Measurements from ENCODE around the gene AGO4. TPM values are rescaled to one million over a fixed set of nuclear protein-coding genes. Genes with fewer than 3 reads are reported as not detected.
"Not testable (repeated sequence)": the region's sequence is repeated elsewhere in the genome, so short reads cannot be mapped to it uniquely, and the experiment has no call there.

AGO4 gene
- total RNA-seq, 2 experiments from 2014 or later = 16.5 to 20.9 TPM

GRCh38 chr1:35856964-35857363, 49.1 kb downstream of the AGO4 start:
- Mint-ChIP-seq H3K36me3 (ENCODE audit: low read depth) (peaks cover 28% of the 10 kb centered on the region), H3K9me3 (no peaks in the 10 kb centered on the region), H3K4me3 (no peak overlapping the region), H3K27me3 (no peaks in the 10 kb centered on the region), H3K27ac (no peak overlapping the region), H3K4me1 (no peaks in the 10 kb centered on the region)
- ChIA-PET CTCF (interaction anchor here (2.1 kb wide), 1 partner anchor 26 kb away, joined by 6 read pairs; the partner anchor contains the start of gene AGO1), POLR2A (no interaction called here)
- no peak for DNase-seq

DNA sequence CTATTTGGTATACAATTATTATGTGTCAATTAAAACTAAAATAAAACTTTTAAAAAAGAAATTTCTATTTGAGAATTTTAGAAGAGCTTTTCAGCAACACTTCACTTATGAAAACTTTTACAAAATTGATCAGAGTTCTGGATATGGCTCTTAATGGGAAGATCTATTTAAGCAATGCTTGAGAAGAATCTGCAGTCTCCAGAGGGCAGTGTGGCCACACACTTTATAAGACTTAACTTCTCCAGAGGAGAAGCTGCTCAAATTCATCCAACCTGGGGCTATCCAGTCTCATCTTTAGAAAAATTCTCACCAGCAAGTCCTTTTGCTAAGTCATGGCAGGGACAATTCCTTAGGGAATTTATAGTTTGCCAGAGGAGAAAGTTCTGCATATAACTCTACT, 50.0 kb downstream of the AGO4 start:
- peaks cover 21% of the 10 kb centered on the region for H3K36me3 Mint-ChIP-seq (ENCODE audit: low read depth)

GRCh38 chr1:35860696-35861095, 52.9 kb downstream of the AGO4 start:
- CTCF ChIA-PET = interaction anchor here (0.9 kb wide), 1 partner anchor 22 kb away, joined by 3 read pairs; the partner anchor contains the start of gene AGO1
- Mint-ChIP-seq H3K9me3 (no peaks in the 10 kb centered on the region), H3K36me3 (ENCODE audit: low read depth) (peaks cover 6% of the 10 kb centered on the region), H3K4me1 (no peaks in the 10 kb centered on the region), H3K4me3 (no peak overlapping the region), H3K27ac (no peak overlapping the region), H3K27me3 (no peaks in the 10 kb centered on the region)
- DNase-seq = no peak
- POLR2A ChIA-PET = no interaction called here

More for the DNA sequence above, 50.0 kb downstream of the AGO4 start:
- no peaks in the 10 kb centered on the region for H3K9me3 Mint-ChIP-seq
- no peak overlapping the region for H3K4me3 Mint-ChIP-seq
- no peak overlapping the region for H3K27ac Mint-ChIP-seq
- ChIA-PET CTCF (no interaction called here), POLR2A (no interaction called here)
- no peak for DNase-seq
- H3K4me1 Mint-ChIP-seq = no peaks in the 10 kb centered on the region
- H3K27me3 Mint-ChIP-seq = no peaks in the 10 kb centered on the region

- Mint-ChIP-seq H3K27ac (no peak overlapping the region), H3K27me3 (no peaks in the 10 kb centered on the region)
- DNase-seq = no peak
Observed at GRCh38 chr1:35863136-35863535, 55.3 kb downstream of the AGO4 start.

DNA sequence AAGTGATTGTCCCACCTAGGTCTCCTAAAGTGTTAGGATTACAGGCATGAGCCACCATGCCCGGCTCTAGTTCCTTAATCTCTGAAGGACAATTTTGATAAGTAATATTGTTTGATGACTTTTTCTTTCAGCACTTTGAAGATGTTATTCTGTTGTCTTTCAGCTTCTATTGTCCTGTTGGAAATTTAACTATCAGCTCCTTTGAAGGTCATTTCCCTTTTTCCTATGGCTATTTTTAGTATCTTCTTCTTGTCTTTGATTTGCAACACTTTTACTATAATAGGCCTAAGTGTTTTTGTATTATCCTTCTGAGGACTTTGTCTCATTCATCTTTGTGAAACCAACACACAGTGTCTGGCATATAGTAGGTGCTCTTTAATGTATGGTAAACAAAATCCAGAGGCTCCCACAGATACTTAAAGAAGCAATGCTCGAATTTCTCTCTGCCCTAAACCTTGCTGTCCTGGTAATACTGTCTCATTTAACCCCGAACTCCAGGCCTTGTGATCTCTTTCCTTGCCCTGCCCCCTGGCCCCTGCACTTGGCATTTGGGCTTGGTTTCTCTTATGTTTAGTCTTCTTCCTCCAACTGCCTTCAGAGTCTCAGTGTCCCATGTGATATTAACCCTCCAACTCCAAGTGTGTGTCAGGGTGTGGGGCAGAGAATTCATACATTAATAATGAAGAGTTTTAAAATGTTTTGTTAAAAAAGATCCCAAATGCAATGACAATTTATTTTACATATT, 56.2 kb downstream of the AGO4 start:
- no peaks in the 10 kb centered on the region for H3K9me3 Mint-ChIP-seq
- no peak for DNase-seq
- no peaks in the 10 kb centered on the region for H3K36me3 Mint-ChIP-seq (ENCODE audit: low read depth)
- CTCF ChIA-PET = interaction anchor here (1.8 kb wide), 1 partner anchor 13 kb away, joined by 5 read pairs; no protein-coding TSS in a partner anchor
- H3K4me1 Mint-ChIP-seq = no peaks in the 10 kb centered on the region
- POLR2A ChIA-PET = no interaction called here
- H3K4me3 Mint-ChIP-seq = no peak overlapping the region
- H3K27ac Mint-ChIP-seq = no peak overlapping the region
- no peaks in the 10 kb centered on the region for H3K27me3 Mint-ChIP-seq

More at GRCh38 chr1:35863136-35863535, 55.3 kb downstream of the AGO4 start:
- ChIA-PET POLR2A (no interaction called here), CTCF (interaction anchor here (1.0 to 1.8 kb wide), 2 partner anchors 12 to 20 kb away, joined by 3 to 5 read pairs; partner anchors contain the start of gene AGO1)
- H3K4me3 Mint-ChIP-seq = no peak overlapping the region
- H3K9me3 Mint-ChIP-seq = no peaks in the 10 kb centered on the region
- H3K36me3 Mint-ChIP-seq (ENCODE audit: low read depth) = no peaks in the 10 kb centered on the region
- no peaks in the 10 kb centered on the region for H3K4me1 Mint-ChIP-seq

DNA sequence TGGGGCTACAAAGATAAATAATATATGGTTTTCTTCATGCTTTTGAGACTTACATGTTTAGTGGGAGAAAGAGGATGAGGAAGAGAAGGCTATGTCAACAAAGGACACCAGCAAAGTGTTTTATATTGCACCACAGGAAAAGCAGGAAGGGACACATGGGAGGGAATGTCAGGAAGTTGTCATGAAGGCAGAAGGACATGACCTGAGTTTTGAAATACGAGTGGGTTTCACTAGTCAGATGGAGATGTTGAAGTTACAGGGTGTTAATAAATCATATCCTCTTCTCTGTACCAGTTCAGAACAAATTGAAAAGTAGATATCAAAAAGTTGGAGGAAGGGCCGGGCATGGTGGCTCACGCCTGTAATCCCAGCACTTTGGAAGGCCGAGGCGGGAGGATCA, 57.0 kb downstream of the AGO4 start:
- ChIA-PET POLR2A (no interaction called here), CTCF (interaction anchor here (1.4 kb wide), 1 partner anchor 18 kb away, joined by 5 read pairs; the partner anchor contains the start of gene AGO1)
- H3K9me3 Mint-ChIP-seq = no peaks in the 10 kb centered on the region
- H3K36me3 Mint-ChIP-seq (ENCODE audit: low read depth) = no peaks in the 10 kb centered on the region
- H3K4me1 Mint-ChIP-seq = no peaks in the 10 kb centered on the region
- no peak overlapping the region for H3K27ac Mint-ChIP-seq
- H3K27me3 Mint-ChIP-seq = no peaks in the 10 kb centered on the region
- no peak for DNase-seq
- H3K4me3 Mint-ChIP-seq = no peak overlapping the region

DNA sequence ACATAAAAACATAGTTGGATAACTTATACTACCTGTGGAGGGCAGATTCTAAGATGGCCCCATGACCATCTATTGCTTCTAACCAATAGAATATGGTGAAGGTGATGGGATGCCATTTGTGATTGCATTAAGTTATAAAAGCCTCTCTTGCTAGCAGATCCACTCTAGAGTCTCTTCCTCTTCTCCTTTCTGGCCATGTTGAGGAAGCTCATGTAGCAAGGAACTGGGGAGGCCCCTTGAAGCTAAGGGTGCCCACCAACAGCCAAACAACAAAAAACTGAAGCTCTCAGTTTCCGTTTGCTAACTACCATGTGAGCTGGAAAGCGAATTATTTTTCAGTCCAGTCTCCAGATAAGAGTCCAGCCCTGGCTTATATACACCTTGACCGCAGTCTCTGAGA, 59.2 kb downstream of the AGO4 start:
- ChIA-PET CTCF (interaction anchor here (0.9 kb wide), 1 partner anchor 16 kb away, joined by 3 read pairs; the partner anchor contains the start of gene AGO1), POLR2A (no interaction called here)
- no peaks in the 10 kb centered on the region for H3K27me3 Mint-ChIP-seq
- H3K4me1 Mint-ChIP-seq = no peaks in the 10 kb centered on the region
- no peak overlapping the region for H3K4me3 Mint-ChIP-seq
- H3K9me3 Mint-ChIP-seq = no peaks in the 10 kb centered on the region
- H3K36me3 Mint-ChIP-seq (ENCODE audit: low read depth) = no peaks in the 10 kb centered on the region
- H3K27ac Mint-ChIP-seq = no peak overlapping the region
- no peak for DNase-seq

DNA sequence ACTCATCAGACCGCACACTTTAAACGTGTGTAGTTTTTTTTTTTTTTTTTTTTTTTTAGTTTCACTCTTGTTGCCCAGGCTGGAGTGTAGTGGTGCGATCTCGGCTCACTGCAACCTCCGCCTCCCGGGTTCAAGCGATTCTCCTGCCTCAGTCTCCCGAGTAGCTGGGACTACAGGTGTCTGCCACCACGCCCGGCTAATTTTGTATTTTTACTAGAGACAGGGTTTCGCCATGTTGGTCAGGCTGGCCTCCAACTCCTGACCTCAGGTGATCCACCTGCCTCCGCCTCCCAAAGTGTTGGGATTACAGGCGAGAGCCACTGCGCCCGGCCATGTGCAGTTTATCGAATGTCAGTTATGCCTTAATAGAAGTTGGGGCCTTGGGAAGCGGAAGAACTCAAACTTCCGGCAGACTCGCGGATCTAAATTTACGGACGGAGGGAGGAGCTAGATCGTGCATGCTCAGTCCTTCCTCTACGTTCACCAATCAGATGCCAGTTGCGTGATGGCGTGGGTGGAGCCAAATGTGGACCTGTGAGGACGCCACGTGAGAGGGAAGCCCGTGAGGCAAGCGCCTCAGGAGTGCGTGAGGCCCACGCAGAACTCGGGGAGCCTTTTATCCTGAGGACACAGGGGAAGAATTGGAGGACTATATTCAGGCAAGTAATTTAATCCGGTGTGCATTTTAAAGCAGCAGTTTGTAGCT, 61.6 kb downstream of the AGO4 start:
- H3K4me3 Mint-ChIP-seq; H3K27ac Mint-ChIP-seq; H3K4me1 Mint-ChIP-seq; DNase-seq; H3K27me3 Mint-ChIP-seq; CTCF ChIA-PET; H3K9me3 Mint-ChIP-seq; H3K36me3 Mint-ChIP-seq (ENCODE audit: low read depth); POLR2A ChIA-PET: not testable (repeated sequence)

- H3K4me3 Mint-ChIP-seq = no peak overlapping the region
- H3K4me1 Mint-ChIP-seq = no peaks in the 10 kb centered on the region
- no peak overlapping the region for H3K27ac Mint-ChIP-seq
- no peak for DNase-seq
- ChIA-PET CTCF (interaction anchor here (0.5 to 0.7 kb wide), 2 partner anchors 9 to 420 kb away, joined by 3 read pairs; no protein-coding TSS in a partner anchor), POLR2A (interaction anchor here (0.6 kb wide), 1 partner anchor 11 kb away, joined by 4 read pairs; no protein-coding TSS in a partner anchor)
- H3K9me3 Mint-ChIP-seq = no peaks in the 10 kb centered on the region
- H3K27me3 Mint-ChIP-seq = no peaks in the 10 kb centered on the region
- H3K36me3 Mint-ChIP-seq (ENCODE audit: low read depth) = no peaks in the 10 kb centered on the region
Observed at GRCh38 chr1:35870651-35871309, 63.0 kb downstream of the AGO4 start.

GRCh38 chr1:35873243-35873750, 65.5 kb downstream of the AGO4 start:
- CTCF ChIA-PET = interaction anchor here (2.5 kb wide), 1 partner anchor 9 kb away, joined by 24 read pairs; the partner anchor contains the start of gene AGO1
- POLR2A ChIA-PET = interaction anchor here (1.2 kb wide), 1 partner anchor 10 kb away, joined by 5 read pairs; the partner anchor contains the start of gene AGO1
- Mint-ChIP-seq H3K27ac (no peak overlapping the region), H3K27me3 (no peaks in the 10 kb centered on the region), H3K4me1 (no peaks in the 10 kb centered on the region), H3K36me3 (ENCODE audit: low read depth) (no peaks in the 10 kb centered on the region), H3K4me3 (no peak overlapping the region), H3K9me3 (no peaks in the 10 kb centered on the region)
- DNase-seq = no peak

- CTCF ChIA-PET = interaction anchor here (0.6 to 2.5 kb wide), 2 partner anchors 8 to 9 kb away, joined by 3 to 24 read pairs; partner anchors contain the start of gene AGO1
- H3K4me3 Mint-ChIP-seq = not testable (repeated sequence)
Observed at GRCh38 chr1:35874115-35874514, 66.3 kb downstream of the AGO4 start.

DNA sequence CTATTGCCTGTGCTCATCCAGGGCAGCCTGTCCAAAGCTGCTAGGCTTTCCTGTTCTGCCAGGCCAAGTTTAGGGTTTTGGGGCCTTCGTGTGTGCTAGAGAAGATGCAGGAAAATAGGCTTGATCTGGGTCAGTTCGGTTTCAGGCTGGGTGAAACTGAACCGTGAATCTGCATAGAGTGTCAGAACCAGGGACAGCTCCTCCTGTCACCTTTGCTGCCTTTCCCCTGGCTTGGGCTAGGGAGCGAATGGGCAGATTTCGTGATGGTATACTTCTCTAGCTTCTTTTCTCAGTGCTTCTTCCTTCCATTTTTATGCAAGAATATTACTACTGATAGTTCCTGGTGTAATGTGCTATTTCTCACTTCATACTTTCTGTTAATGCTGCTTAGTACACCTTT, 69.2 kb downstream of the AGO4 start:
- H3K9me3 Mint-ChIP-seq = no peaks in the 10 kb centered on the region
- H3K4me1 Mint-ChIP-seq = peaks cover 10% of the 10 kb centered on the region
- ChIA-PET POLR2A (interaction anchor here (1.0 kb wide), 1 partner anchor 19 kb away, joined by 3 read pairs; no protein-coding TSS in a partner anchor), CTCF (no interaction called here)
- DNase-seq = no peak
- no peak overlapping the region for H3K27ac Mint-ChIP-seq
- no peak overlapping the region for H3K4me3 Mint-ChIP-seq
- H3K36me3 Mint-ChIP-seq (ENCODE audit: low read depth) = no peaks in the 10 kb centered on the region
- H3K27me3 Mint-ChIP-seq = peaks cover 7% of the 10 kb centered on the region

More at GRCh38 chr1:35874115-35874514, 66.3 kb downstream of the AGO4 start:
- DNase-seq; H3K27ac Mint-ChIP-seq; H3K4me1 Mint-ChIP-seq; H3K36me3 Mint-ChIP-seq (ENCODE audit: low read depth); H3K9me3 Mint-ChIP-seq; H3K27me3 Mint-ChIP-seq: not testable (repeated sequence)
- POLR2A ChIA-PET = interaction anchor here (1.2 kb wide), 1 partner anchor 9 kb away, joined by 5 read pairs; the partner anchor contains the start of gene AGO1
